ENCODE results near the gene RTP3. TPM values are rescaled to one million over a fixed set of nuclear protein-coding genes. Genes with fewer than 3 reads are reported as not detected.

Gene RTP3
- total RNA-seq, 1 experiment from 2014 or later, result not detected

GRCh38 chr3:46467562-46467961, 30.2 kb upstream of the RTP3 start (continued):
- TF ChIP-seq ELF1 (IDR thresholded peaks at IDR 0.05; ENCODE audit: borderline replicate concordance, low read depth), result no peak
- TF ChIP-seq CEBPB (IDR thresholded peaks at IDR 0.05; ENCODE audit: low read depth), result no peak
- no peak for TF ChIP-seq EZH2phosphoT487 (IDR thresholded peaks at IDR 0.05; ENCODE audit: borderline replicate concordance)
- TF ChIP-seq CBX3 (IDR thresholded peaks at IDR 0.05; ENCODE audit: low read depth), result no peak
- TF ChIP-seq ATF3 (IDR thresholded peaks at IDR 0.05), result no peak

GRCh38 chr3:46468753-46469600, 28.8 kb upstream of the RTP3 start:
- TF ChIP-seq EGR1 (IDR thresholded peaks at IDR 0.05; ENCODE audit: low read depth), result no peak
- TF ChIP-seq ATF3 (IDR thresholded peaks at IDR 0.05), result no peak
- TF ChIP-seq ZFX (IDR thresholded peaks at IDR 0.05), result no peak
- TF ChIP-seq REST (IDR thresholded peaks at IDR 0.05; ENCODE audit: low read depth), result no peak
- TF ChIP-seq CTCF (IDR thresholded peaks at IDR 0.05 in 2 of 3, conservative IDR thresholded peaks at IDR 0.05 in 1 of 3; ENCODE audit: borderline replicate concordance in 1 of 3, insufficient read depth in 1 of 3, low read depth in 2 of 3, low read length in 2 of 3), result no peak
- no peak for TF ChIP-seq ZBTB33 (IDR thresholded peaks at IDR 0.05; ENCODE audit: extremely low read depth, insufficient replicate concordance, low read length)
- TF ChIP-seq SRF (IDR thresholded peaks at IDR 0.05; ENCODE audit: low read depth), result no peak
- no peak for TF ChIP-seq YY1 (IDR thresholded peaks at IDR 0.05; ENCODE audit: extremely low read depth, insufficient replicate concordance, low read depth, low read length)
- no peak for TF ChIP-seq ELF1 (IDR thresholded peaks at IDR 0.05; ENCODE audit: borderline replicate concordance, low read depth)
- no peak for TF ChIP-seq POLR2A (IDR thresholded peaks at IDR 0.05; ENCODE audit: borderline replicate concordance, extremely low read depth, insufficient read depth, insufficient read length)
- TF ChIP-seq TCF7L2 (IDR thresholded peaks at IDR 0.05; ENCODE audit: borderline replicate concordance, extremely low read depth, insufficient read depth, insufficient read length), result no peak
- no peak for TF ChIP-seq CBX3 (IDR thresholded peaks at IDR 0.05; ENCODE audit: low read depth)
- TF ChIP-seq POLR2AphosphoS5 (IDR thresholded peaks at IDR 0.05; ENCODE audit: low read depth, low read length), result no peak
- H3K9me2 ChIP-seq (ENCODE audit: insufficient read depth), result no peaks in the 10 kb centered on the region
- no peaks in the 10 kb centered on the region for H4K20me1 ChIP-seq (ENCODE audit: insufficient read depth)
- ChIA-PET CTCF (interaction anchor here (2.1 kb wide), 1 partner anchor 20 kb away, joined by 8 read pairs; no protein-coding TSS in a partner anchor), RAD21 (ENCODE audit: low non-redundant PET in 1 of 2, low total read pairs in 2 of 2, uncharacterized antibody in 2 of 2, unreplicated experiment in 2 of 2) (no interaction called here), POLR2A (no interaction called here)
- H3K4me2 ChIP-seq (ENCODE audit: low read length), result no peak overlapping the region
- no peaks in the 10 kb centered on the region for H3K36me3 ChIP-seq (ENCODE audit: control insufficient read depth in 1 of 2, insufficient read depth in 2 of 2, low read length in 2 of 2)
- intact Hi-C loops (cut with micrococcal nuclease), result no loop called here
- no peak overlapping the region for H3K27ac ChIP-seq (ENCODE audit: low read depth, low read length)
- H3K9me3 ChIP-seq (ENCODE audit: control insufficient read depth in 1 of 2, insufficient read depth in 1 of 2, low read depth in 1 of 2, low read length in 2 of 2), result no peaks in the 10 kb centered on the region
- H3K9ac ChIP-seq (ENCODE audit: low read length), result no peak overlapping the region
- no peak for DNase-seq (ENCODE audit: low read depth, low spot score)
- no peak overlapping the region for H2AFZ ChIP-seq (ENCODE audit: low read depth, low read length, poor library complexity, severe bottlenecking)
- H3K27me3 ChIP-seq (ENCODE audit: insufficient read depth, low read length), result peaks cover 12% of the 10 kb centered on the region; the same call in 1 of the 2 replicates
- no peak overlapping the region for H3K4me3 ChIP-seq (replicated peaks in 1 of 2; ENCODE audit: low read depth in 1 of 2, low read length in 2 of 2)
- H3K4me1 ChIP-seq (ENCODE audit: control insufficient read depth in 1 of 2, insufficient read depth in 2 of 2, low read length in 2 of 2), result no peaks in the 10 kb centered on the region
- no TSS peak for BruUV-seq (replicated peaks)
- ATAC-seq, result no peak
- H3K79me2 ChIP-seq (ENCODE audit: insufficient read depth, low read length), result no peaks in the 10 kb centered on the region
